IMR-90 (cell line): ENCODE data around the gene CIT. TPM values are rescaled to one million over a fixed set of nuclear protein-coding genes. Genes with fewer than 3 reads are reported as not detected.

Experiments
- ATAC-seq: fragments of 200-7000 bp; cut with Tn5 transposase; 2 replicates; pipeline ENCODE4 v1.9.1; 2020; ENCODE audit warnings: low read depth, mild to moderate bottlenecking, moderate library complexity
- BruUV-seq: library from RNA; stranded (reverse); fragments of 400-500 nt; replicated peaks from 2 replicates; lab custom pipeline; 2021; lab: Mats Ljungman, UMichigan
- CTCF ChIA-PET: fragments of 300-600 bp; formaldehyde crosslinking; extraction: SDS; loops from one replicate; lab custom pipeline; 2021; ENCODE audit warnings: antibody characterized with exemption; lab: Yijun Ruan, JAX
- POLR2A ChIA-PET: fragments of 300-600 bp; sonication (Branson Sonifier 250); formaldehyde crosslinking; loops from one replicate; lab custom pipeline; 2022; ENCODE audit warnings: antibody characterized with exemption; ENCODE audit not compliant: unreplicated experiment; lab: Charles Lee
- DNase-seq: peaks from one replicate; pipeline ENCODE4 v3.0.0; 2013
- H2AFZ ChIP-seq: replicated peaks from 2 replicates; pipeline ENCODE3; 2013; ENCODE audit warnings: low read length, mild to moderate bottlenecking; ENCODE audit not compliant: poor library complexity
- H2AK5ac ChIP-seq: 2 replicates; pipeline ENCODE4 v1.6.1; 2013; ENCODE audit warnings: low read depth, low read length, inconsistent platforms
- H2AK9ac ChIP-seq: replicated peaks from 2 replicates; pipeline ENCODE3; 2013; ENCODE audit warnings: mild to moderate bottlenecking, low read depth, low read length, moderate library complexity; ENCODE audit not compliant: poor library complexity
- H2BK120ac ChIP-seq: 2 replicates; pipeline ENCODE4 v1.6.1; 2013; ENCODE audit warnings: low read depth, low read length, inconsistent platforms
- H2BK15ac ChIP-seq: 3 replicates; pipeline ENCODE4 v1.6.1; 2013; ENCODE audit warnings: low read depth, low read length, inconsistent platforms
- H2BK20ac ChIP-seq: 2 replicates; pipeline ENCODE4 v1.6.1; 2013; ENCODE audit warnings: low read depth, mild to moderate bottlenecking, inconsistent platforms, low read length, moderate library complexity
- H2BK5ac ChIP-seq: 2 replicates; pipeline ENCODE4 v1.6.1; 2013; ENCODE audit warnings: mild to moderate bottlenecking, low read depth, low read length, inconsistent platforms; ENCODE audit not compliant: poor library complexity, severe bottlenecking
- H3K14ac ChIP-seq: replicated peaks from 2 replicates; pipeline ENCODE4 v1.6.1; 2013; ENCODE audit warnings: low read depth, low read length, inconsistent platforms
- H3K18ac ChIP-seq: 2 replicates; pipeline ENCODE4 v1.6.1; 2013; ENCODE audit warnings: low read depth, low read length, control low read depth
- H3K23ac ChIP-seq: 2 replicates; pipeline ENCODE4 v1.6.1; 2013; ENCODE audit warnings: low read depth, low read length, inconsistent platforms
- H3K27ac ChIP-seq: 2 replicates; pipeline ENCODE4 v1.5.1; 2013; ENCODE audit warnings: mild to moderate bottlenecking, control low read depth, low read length; ENCODE audit not compliant: insufficient read depth
- H3K27me3 ChIP-seq: 2 replicates; pipeline ENCODE4 v1.6.1; 2013; ENCODE audit warnings: low read length; ENCODE audit not compliant: control insufficient read depth, insufficient read depth
- H3K36me3 ChIP-seq: 2 replicates; pipeline ENCODE4 v1.6.1; 2013; ENCODE audit warnings: low read length, mixed read lengths; ENCODE audit not compliant: control insufficient read depth, insufficient read depth
- H3K4ac ChIP-seq: 2 replicates; pipeline ENCODE4 v1.6.1; 2013; ENCODE audit warnings: low read depth, low read length, inconsistent platforms
- H3K4me1 ChIP-seq: 2 replicates; pipeline ENCODE4 v1.6.1; 2013; ENCODE audit warnings: low read length, mixed read lengths; ENCODE audit not compliant: control insufficient read depth, insufficient read depth
- H3K4me2 ChIP-seq: 2 replicates; pipeline ENCODE4 v1.6.1; 2013; ENCODE audit warnings: low read depth, mild to moderate bottlenecking, control low read depth, low read length, moderate library complexity
- H3K4me3 ChIP-seq: 2 replicates; pipeline ENCODE4 v1.5.1; 2013; ENCODE audit warnings: low read depth, mild to moderate bottlenecking, control low read depth, low read length, moderate library complexity; ENCODE audit not compliant: insufficient read depth
- H3K56ac ChIP-seq: 2 replicates; pipeline ENCODE4 v1.6.1; 2013; ENCODE audit warnings: low read length, inconsistent platforms; ENCODE audit not compliant: insufficient read depth; ENCODE audit errors: extremely low read depth
- H3K79me1 ChIP-seq, 2 experiments: 2 replicates each; pipeline ENCODE4 v1.6.1; 2013; ENCODE audit warnings: low read length in 2 of 2, inconsistent platforms in 1 of 2, low read depth in 1 of 2
- H3K9ac ChIP-seq: 2 replicates; pipeline ENCODE4 v1.6.1; 2013; ENCODE audit warnings: low read depth, low read length, control low read depth
- H3K9me1 ChIP-seq: 2 replicates; pipeline ENCODE4 v1.6.1; 2013; ENCODE audit warnings: low read length, inconsistent platforms; ENCODE audit not compliant: insufficient read depth
- H3K9me3 ChIP-seq: 2 replicates; pipeline ENCODE4 v1.6.1; 2013; ENCODE audit warnings: low read length; ENCODE audit not compliant: control insufficient read depth, insufficient read depth
- H4K20me1 ChIP-seq: 2 replicates; pipeline ENCODE4 v1.6.1; 2013; ENCODE audit warnings: low read length, inconsistent platforms; ENCODE audit not compliant: insufficient read depth
- H4K5ac ChIP-seq: 2 replicates; pipeline ENCODE4 v1.6.1; 2013; ENCODE audit warnings: mild to moderate bottlenecking, low read depth, low read length, control low read depth
- H4K8ac ChIP-seq, 2 experiments: 2 replicates each; pipeline ENCODE4 v1.6.1; 2013; ENCODE audit warnings: low read depth in 2 of 2, low read length in 2 of 2, control low read depth in 1 of 2, inconsistent platforms in 1 of 2
- H4K91ac ChIP-seq: 2 replicates; pipeline ENCODE4 v1.6.1; 2013; ENCODE audit warnings: low read depth, low read length, inconsistent platforms; ENCODE audit not compliant: insufficient read depth
- BHLHE40 ChIP-seq: fragments of 150-350 bp; IDR thresholded peaks from 2 replicates; pipeline ENCODE4 v1.6.1; 2016; ENCODE audit warnings: mild to moderate bottlenecking, low read depth, low read length
- CEBPB ChIP-seq: IDR thresholded peaks from 2 replicates; pipeline ENCODE4 v1.6.1; 2012; ENCODE audit warnings: low read depth, low read length, improper control_type of control experiment
- CHD1 ChIP-seq: IDR thresholded peaks from 2 replicates; pipeline ENCODE4 v1.6.1; 2012; ENCODE audit warnings: low read depth, low read length, improper control_type of control experiment
- ELK1 ChIP-seq: fragments of 150-350 bp; IDR thresholded peaks from 2 replicates; pipeline ENCODE4 v1.6.1; 2016; ENCODE audit warnings: low read depth, mild to moderate bottlenecking, low read length, moderate library complexity, borderline replicate concordance
- FOS ChIP-seq: fragments of 150-350 bp; IDR thresholded peaks from 2 replicates; pipeline ENCODE4 v1.6.1; 2016; ENCODE audit warnings: low read depth, low read length
- MAFK ChIP-seq: IDR thresholded peaks from 2 replicates; pipeline ENCODE4 v1.6.1; 2012; ENCODE audit warnings: low read depth, low read length, improper control_type of control experiment
- MAZ ChIP-seq: IDR thresholded peaks from 2 replicates; pipeline ENCODE4 v1.6.1; 2012; ENCODE audit warnings: low read depth, mild to moderate bottlenecking, low read length, improper control_type of control experiment, moderate library complexity, borderline replicate concordance
- MXI1 ChIP-seq: IDR thresholded peaks from 2 replicates; pipeline ENCODE4 v1.6.1; 2012; ENCODE audit warnings: low read depth, mild to moderate bottlenecking, low read length, moderate library complexity, borderline replicate concordance
- NFE2L2 ChIP-seq: fragments of 150-350 bp; IDR thresholded peaks from 2 replicates; pipeline ENCODE4 v1.6.1; 2016; ENCODE audit warnings: low read depth, mild to moderate bottlenecking, low read length
- POLR2A ChIP-seq: IDR thresholded peaks from 2 replicates; pipeline ENCODE4 v1.6.1; 2012; ENCODE audit warnings: mild to moderate bottlenecking, low read depth, low read length
- RAD21 ChIP-seq: IDR thresholded peaks from 2 replicates; pipeline ENCODE4 v1.6.1; 2012; ENCODE audit warnings: low read length, improper control_type of control experiment
- RCOR1 ChIP-seq: IDR thresholded peaks from 2 replicates; pipeline ENCODE4 v1.6.1; 2012; ENCODE audit warnings: mild to moderate bottlenecking, low read length, improper control_type of control experiment; ENCODE audit not compliant: insufficient replicate concordance
- RFX5 ChIP-seq: IDR thresholded peaks from 2 replicates; pipeline ENCODE4 v1.8.0; 2012; ENCODE audit warnings: low read depth, mild to moderate bottlenecking, low read length, moderate library complexity
- SMC3 ChIP-seq: fragments of 150-350 bp; IDR thresholded peaks from 2 replicates; pipeline ENCODE4 v1.6.1; 2016; ENCODE audit warnings: low read depth, mild to moderate bottlenecking, antibody characterized with exemption, low read length, moderate library complexity
- USF2 ChIP-seq: fragments of 150-350 bp; IDR thresholded peaks from 2 replicates; pipeline ENCODE4 v1.6.1; 2017; ENCODE audit warnings: mild to moderate bottlenecking, antibody characterized with exemption, low read length, low read depth
- WGBS, 2 experiments: methylation state at CpG; one replicate each; pipeline versions ENCODE4 v1.1.5 to v1.1.7; 2013; ENCODE audit warnings: missing lambda C conversion rate in 2 of 2; ENCODE audit not compliant: insufficient read length in 1 of 2; ENCODE audit errors: extremely low coverage in 2 of 2; 5-methylcytosine and 5-hydroxymethylcytosine counted together
- dilution Hi-C: fragments of 300-500 bp; cut with HindIII; formaldehyde crosslinking; loops from one replicate; pipeline ENCODE4 v1.14.3; 2018; ENCODE audit warnings: low sequenced_read_pairs; ENCODE audit not compliant: unreplicated experiment
- in situ Hi-C: fragments of 300-500 bp; cut with MboI; formaldehyde crosslinking; loops from 3 replicates; pipeline ENCODE4 v1.14.3; 2019; ENCODE audit warnings: low sequenced_read_pairs, inconsistent platforms, mixed read lengths
- intact Hi-C: fragments of 100-400 bp; cut with micrococcal nuclease; formaldehyde crosslinking; loops from 2 replicates; pipeline ENCODE4 v1.10.0; 2022
- polyA plus RNA-seq, 3 experiments: library from polyadenylated mRNA; depleted of rRNA; stranded (reverse); fragments of >200 nt; gene quantifications; 2 replicates each; pipeline ENCODE4 v1.2.3, GENCODE V29; 2012; ENCODE audit warnings: low replicate concordance in 1 of 3
- total RNA-seq: library from RNA; depleted of rRNA; stranded (reverse); fragments of >200 nt; gene quantifications from 2 replicates; pipeline ENCODE4 v1.2.3, GENCODE V29; 2012
- TF ChIP-seq, protein P1 (sequence below): conservative IDR thresholded peaks from 2 replicates; pipeline ENCODE4 v1.5.1; 2012; ENCODE audit warnings: mild to moderate bottlenecking, low read depth, low read length, improper control_type of control experiment

Gene CIT
- total and polyA plus RNA-seq, 2 of the 4 experiments (the other 2 are of a cell fraction), result 13.1 to 21.0 TPM

DNA sequence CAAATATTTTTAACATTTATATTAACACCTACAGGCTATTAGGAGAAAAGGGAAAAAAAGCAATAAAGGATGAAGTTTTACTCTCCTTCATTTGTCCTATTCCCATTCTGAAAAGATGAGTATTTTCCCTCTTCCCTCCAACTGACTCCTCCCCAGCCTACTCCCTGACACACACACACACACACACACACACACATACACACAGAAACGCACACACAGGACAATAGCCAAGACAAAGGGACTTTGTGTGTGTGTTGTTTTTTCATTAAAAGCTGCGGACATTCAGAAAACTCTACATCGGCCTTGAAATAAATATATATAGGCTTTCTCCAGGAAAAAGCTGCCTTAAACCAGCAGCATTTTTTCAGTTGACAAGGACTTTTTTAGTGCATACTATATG, 134.4 kb downstream of the CIT start:
- ChIA-PET CTCF (no interaction called here), POLR2A (no interaction called here)
- no TSS peak for BruUV-seq
- Histone ChIP-seq H3K4me1 (no peaks in the 10 kb centered on the region), H3K23ac (no peak overlapping the region), H3K79me1 (no peaks in the 10 kb centered on the region), H3K9ac (no peak overlapping the region), H3K9me3 (peaks cover 4% of the 10 kb centered on the region; the same call in 1 of the 2 replicates), H3K36me3 (peaks cover 5% of the 10 kb centered on the region), H3K18ac (no peak overlapping the region), H4K91ac (no peak overlapping the region), H3K4ac (no peak overlapping the region), H4K20me1 (no peaks in the 10 kb centered on the region), H2BK20ac (no peak overlapping the region), H3K27me3 (no peaks in the 10 kb centered on the region), H2AK9ac (no peak overlapping the region), H2BK5ac (no peak overlapping the region), H2AFZ (no peak overlapping the region), H2AK5ac (no peak overlapping the region), H2BK120ac (no peak overlapping the region), H4K5ac (no peak overlapping the region), H3K4me3 (no peak overlapping the region), H3K27ac (no peak overlapping the region), H3K4me2 (no peak overlapping the region), H3K9me1 (no peaks in the 10 kb centered on the region), H3K14ac (no peak overlapping the region), H4K8ac (no peak overlapping the region), H2BK15ac (no peak overlapping the region), H3K56ac (no peak overlapping the region)
- DNase-seq (no peak), ATAC-seq (no peak)
- in situ Hi-C loops (no loop called here), intact Hi-C loops (no loop called here), dilution Hi-C loops (no loop called here)
- no CpG with 5 or more reads among the region's 3 CpGs for WGBS, 2 experiments
- TF ChIP-seq RCOR1 (no peak), MXI1 (no peak), CHD1 (no peak), BHLHE40 (no peak), RFX5 (no peak), MAFK (no peak), POLR2A (no peak), RAD21 (no peak), MAZ (no peak), NFE2L2 (no peak), USF2 (no peak), ELK1 (no peak), FOS (no peak), CEBPB (no peak), SMC3 (no peak)
- TF ChIP-seq, protein P1, sequence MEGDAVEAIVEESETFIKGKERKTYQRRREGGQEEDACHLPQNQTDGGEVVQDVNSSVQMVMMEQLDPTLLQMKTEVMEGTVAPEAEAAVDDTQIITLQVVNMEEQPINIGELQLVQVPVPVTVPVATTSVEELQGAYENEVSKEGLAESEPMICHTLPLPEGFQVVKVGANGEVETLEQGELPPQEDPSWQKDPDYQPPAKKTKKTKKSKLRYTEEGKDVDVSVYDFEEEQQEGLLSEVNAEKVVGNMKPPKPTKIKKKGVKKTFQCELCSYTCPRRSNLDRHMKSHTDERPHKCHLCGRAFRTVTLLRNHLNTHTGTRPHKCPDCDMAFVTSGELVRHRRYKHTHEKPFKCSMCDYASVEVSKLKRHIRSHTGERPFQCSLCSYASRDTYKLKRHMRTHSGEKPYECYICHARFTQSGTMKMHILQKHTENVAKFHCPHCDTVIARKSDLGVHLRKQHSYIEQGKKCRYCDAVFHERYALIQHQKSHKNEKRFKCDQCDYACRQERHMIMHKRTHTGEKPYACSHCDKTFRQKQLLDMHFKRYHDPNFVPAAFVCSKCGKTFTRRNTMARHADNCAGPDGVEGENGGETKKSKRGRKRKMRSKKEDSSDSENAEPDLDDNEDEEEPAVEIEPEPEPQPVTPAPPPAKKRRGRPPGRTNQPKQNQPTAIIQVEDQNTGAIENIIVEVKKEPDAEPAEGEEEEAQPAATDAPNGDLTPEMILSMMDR, result no peak
